ENCODE data around the gene ZSWIM6.

Gene ZSWIM6

DNA sequence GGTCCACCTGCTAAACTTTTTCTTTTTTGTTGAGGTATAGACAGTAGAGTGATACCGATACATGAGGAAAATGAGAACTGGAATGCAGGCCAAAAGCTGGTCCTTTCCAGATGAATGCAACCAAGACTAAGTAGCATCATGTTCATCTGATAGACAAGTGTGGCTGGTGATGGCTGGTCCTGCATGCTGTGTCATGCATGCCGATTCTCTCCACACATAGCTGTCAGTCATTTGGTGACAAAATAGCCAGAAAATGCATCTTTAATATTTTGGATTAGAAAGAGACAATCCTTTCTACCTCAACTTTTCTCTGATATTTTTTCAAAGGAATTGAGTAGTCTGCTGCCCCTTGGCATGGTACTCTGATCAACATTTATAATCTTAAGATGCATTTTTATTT lies 49.9 kb downstream of the ZSWIM6 start:
- no peak overlapping the region for H3K27ac Mint-ChIP-seq
- peaks cover 10% of the 10 kb centered on the region for H3K4me1 Mint-ChIP-seq (ENCODE audit: low read depth)
- H3K9me3 Mint-ChIP-seq = no peaks in the 10 kb centered on the region
- no peak overlapping the region for H3K4me3 Mint-ChIP-seq
- no peaks in the 10 kb centered on the region for H3K27me3 Mint-ChIP-seq
- intact Hi-C loops (cut with micrococcal nuclease) = loop anchor here (10.0 kb wide), 1 partner anchor 413 kb away; no protein-coding TSS in a partner anchor
- peaks cover 24% of the 10 kb centered on the region for H3K36me3 Mint-ChIP-seq (ENCODE audit: low read depth)

DNA sequence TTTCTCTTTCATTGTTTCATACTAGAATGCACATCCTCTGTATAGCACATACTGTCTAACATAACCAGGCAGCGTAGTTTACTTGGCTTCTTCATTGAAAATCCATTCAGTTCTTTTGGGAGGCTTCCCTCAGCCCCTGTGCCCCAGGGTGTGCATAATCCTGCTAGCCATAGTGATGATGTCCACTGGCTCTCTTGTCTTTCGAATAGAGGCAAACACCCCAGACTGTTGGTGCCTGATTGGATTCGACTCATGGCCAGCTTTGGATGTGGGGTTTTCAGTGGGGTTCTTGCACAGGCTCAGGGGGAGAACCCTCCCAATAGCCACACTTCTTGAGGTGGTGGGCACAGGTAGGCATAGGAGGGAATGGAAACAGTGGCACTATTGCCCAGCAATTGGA lies 53.6 kb downstream of the ZSWIM6 start:
- no peaks in the 10 kb centered on the region for H3K9me3 Mint-ChIP-seq
- intact Hi-C loops (cut with micrococcal nuclease) = loop anchor here (10.0 kb wide), 1 partner anchor 409 kb away; no protein-coding TSS in a partner anchor
- H3K36me3 Mint-ChIP-seq (ENCODE audit: low read depth) = peaks cover 15% of the 10 kb centered on the region

DNA sequence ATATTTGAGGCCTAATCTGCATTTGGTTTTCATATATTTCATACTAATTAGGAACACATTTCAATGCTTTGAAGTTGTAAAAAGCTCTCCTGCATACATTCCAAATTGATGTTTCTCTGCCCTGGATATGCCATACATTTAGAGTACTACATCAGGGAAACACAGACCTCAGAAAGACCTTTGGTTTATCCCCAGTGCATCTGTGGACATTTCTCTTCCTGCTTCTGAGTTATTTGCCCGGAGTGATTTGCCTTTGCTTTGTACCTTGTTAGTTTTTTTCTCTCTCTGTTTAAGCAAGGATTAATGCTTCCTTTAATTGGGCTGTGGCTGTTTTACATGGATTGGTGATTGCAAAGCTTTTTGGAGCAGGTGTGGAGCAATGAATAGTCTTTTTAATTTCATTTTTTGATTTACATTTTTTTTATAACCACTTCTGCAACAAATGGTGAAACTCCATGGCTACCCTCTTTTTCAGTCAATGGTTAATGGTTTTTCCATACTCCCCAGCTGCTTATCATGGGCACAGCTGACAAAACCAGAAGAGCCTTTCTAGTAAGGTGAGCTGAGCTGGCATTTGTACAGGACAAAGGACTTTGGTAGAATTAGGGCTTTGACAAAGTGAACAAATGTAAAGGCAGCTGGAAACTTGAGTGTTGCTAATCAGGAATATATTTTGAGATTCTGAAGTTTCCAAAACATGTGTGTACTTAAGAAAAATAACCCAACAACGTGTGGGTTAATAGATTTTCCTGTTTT lies 54.2 kb downstream of the ZSWIM6 start:
- H3K27ac Mint-ChIP-seq = no peak overlapping the region
- peaks cover 17% of the 10 kb centered on the region for H3K4me1 Mint-ChIP-seq (ENCODE audit: low read depth)
- intact Hi-C loops (cut with micrococcal nuclease) = loop anchor here (10.0 kb wide), 1 partner anchor 409 kb away; no protein-coding TSS in a partner anchor
- H3K27me3 Mint-ChIP-seq = no peaks in the 10 kb centered on the region
- H3K9me3 Mint-ChIP-seq = no peaks in the 10 kb centered on the region
- H3K4me3 Mint-ChIP-seq = no peak overlapping the region
- peaks cover 21% of the 10 kb centered on the region for H3K36me3 Mint-ChIP-seq (ENCODE audit: low read depth)

More for the DNA sequence above, 53.6 kb downstream of the ZSWIM6 start:
- H3K27me3 Mint-ChIP-seq = no peaks in the 10 kb centered on the region
- no peak overlapping the region for H3K4me3 Mint-ChIP-seq
- peaks cover 14% of the 10 kb centered on the region for H3K4me1 Mint-ChIP-seq (ENCODE audit: low read depth)
- H3K27ac Mint-ChIP-seq = no peak overlapping the region

DNA sequence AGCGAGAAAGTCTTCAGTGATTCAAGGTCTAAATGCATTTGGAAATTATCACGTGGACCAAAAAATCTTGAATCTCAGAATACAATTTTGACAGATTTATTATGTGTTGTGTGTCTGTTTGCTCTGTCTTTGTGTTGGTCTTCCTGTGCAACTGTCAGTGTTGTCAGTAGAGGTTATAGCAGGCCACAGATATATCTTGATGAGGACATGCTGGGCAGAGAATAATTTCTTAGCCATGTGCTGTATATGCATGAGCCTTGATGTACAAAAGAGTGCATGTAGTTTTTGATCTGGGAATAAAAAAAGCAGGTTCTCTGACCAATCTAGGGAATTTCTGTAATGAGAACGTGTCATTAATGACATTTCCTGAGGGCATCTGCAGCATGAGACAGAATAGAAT lies 57.6 kb downstream of the ZSWIM6 start:
- no peak overlapping the region for H3K27ac Mint-ChIP-seq
- no peaks in the 10 kb centered on the region for H3K27me3 Mint-ChIP-seq
- no peak overlapping the region for H3K4me3 Mint-ChIP-seq
- H3K9me3 Mint-ChIP-seq = no peaks in the 10 kb centered on the region
- intact Hi-C loops (cut with micrococcal nuclease) = loop anchor here (10.0 kb wide), 1 partner anchor 405 kb away; no protein-coding TSS in a partner anchor
- H3K4me1 Mint-ChIP-seq (ENCODE audit: low read depth) = peaks cover 35% of the 10 kb centered on the region
- peaks cover 28% of the 10 kb centered on the region for H3K36me3 Mint-ChIP-seq (ENCODE audit: low read depth)

DNA sequence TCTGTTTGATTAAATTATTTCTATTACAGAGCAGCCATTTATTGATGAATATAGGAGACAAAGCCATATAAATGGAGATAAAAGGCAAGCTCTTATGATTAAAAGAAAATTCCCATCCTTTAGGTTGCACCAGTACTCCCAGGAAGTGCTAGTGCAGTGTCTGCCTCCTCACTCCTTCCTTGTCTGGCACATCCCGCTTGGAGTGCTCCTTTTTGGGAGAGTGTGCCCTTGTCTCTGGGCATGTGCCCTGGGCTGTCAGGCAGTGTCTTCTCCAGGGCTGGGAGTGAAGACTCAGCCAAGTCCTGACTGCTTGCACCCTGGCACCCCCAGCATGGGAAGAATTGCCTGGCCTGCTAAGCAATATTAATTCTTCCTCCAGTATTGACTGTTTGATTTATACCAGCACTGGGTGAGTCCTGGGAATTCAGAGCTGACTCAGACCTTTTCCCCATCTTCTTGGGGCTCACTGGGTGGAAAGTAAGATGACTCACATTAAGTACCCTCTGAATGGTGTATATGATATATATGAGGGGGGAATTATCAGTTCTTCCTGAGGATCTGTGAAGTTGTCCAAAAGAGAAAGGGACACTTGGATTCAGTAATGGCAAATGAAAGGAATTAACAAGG lies 62.1 kb downstream of the ZSWIM6 start:
- Mint-ChIP-seq H3K4me3 (no peak overlapping the region), H3K9me3 (no peaks in the 10 kb centered on the region), H3K27ac (no peak overlapping the region), H3K27me3 (no peaks in the 10 kb centered on the region), H3K4me1 (ENCODE audit: low read depth) (peaks cover 46% of the 10 kb centered on the region), H3K36me3 (ENCODE audit: low read depth) (peaks cover 32% of the 10 kb centered on the region)
- intact Hi-C loops (cut with micrococcal nuclease) = no loop called here

DNA sequence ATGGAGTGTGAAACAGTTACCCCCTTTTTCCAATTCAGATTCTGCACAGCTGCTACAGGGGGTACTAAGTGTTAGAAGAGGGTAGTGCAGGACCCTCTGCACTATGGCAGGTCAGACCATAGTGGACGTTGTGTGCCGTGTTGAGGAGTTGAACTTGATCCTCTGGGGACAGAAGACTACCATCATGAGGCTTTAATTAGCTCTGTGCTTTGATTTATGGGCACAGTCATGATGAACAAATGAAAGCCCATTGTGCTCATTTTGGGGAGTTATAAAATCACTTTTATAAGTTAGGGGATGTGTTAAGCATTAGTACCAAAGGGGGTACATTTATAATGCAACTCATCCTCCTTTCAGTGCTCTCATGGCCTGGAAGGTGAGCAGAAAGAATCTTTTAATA lies 62.7 kb downstream of the ZSWIM6 start:
- Mint-ChIP-seq H3K27me3 (no peaks in the 10 kb centered on the region), H3K4me1 (ENCODE audit: low read depth) (peaks cover 49% of the 10 kb centered on the region), H3K27ac (no peak overlapping the region), H3K9me3 (no peaks in the 10 kb centered on the region), H3K36me3 (ENCODE audit: low read depth) (peaks cover 32% of the 10 kb centered on the region), H3K4me3 (no peak overlapping the region)
- intact Hi-C loops (cut with micrococcal nuclease) = no loop called here

DNA sequence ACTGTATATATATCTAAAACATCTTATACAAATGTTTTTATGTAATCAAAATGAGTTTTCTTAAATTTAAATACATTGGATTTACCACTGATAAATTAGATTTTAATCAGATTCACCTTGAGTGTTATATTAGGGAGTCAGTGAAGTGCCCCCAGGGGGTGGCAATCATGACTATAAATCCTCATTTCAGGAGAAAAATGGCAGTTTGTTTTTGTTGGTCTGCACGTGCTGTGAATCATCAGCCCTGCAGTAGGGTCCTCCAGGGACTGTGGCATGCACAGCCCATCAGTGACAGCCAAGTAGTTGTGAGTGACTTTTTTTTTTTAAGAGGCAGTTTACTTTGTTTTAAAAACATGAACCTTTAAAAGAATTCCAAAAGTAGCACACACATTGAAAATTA lies 65.2 kb downstream of the ZSWIM6 start:
- H3K27me3 Mint-ChIP-seq = no peaks in the 10 kb centered on the region
- intact Hi-C loops (cut with micrococcal nuclease) = no loop called here
- no peak overlapping the region for H3K4me3 Mint-ChIP-seq
- H3K36me3 Mint-ChIP-seq (ENCODE audit: low read depth) = peaks cover 15% of the 10 kb centered on the region
- H3K4me1 Mint-ChIP-seq (ENCODE audit: low read depth) = peaks cover 58% of the 10 kb centered on the region
- H3K27ac Mint-ChIP-seq = no peak overlapping the region
- H3K9me3 Mint-ChIP-seq = no peaks in the 10 kb centered on the region

DNA sequence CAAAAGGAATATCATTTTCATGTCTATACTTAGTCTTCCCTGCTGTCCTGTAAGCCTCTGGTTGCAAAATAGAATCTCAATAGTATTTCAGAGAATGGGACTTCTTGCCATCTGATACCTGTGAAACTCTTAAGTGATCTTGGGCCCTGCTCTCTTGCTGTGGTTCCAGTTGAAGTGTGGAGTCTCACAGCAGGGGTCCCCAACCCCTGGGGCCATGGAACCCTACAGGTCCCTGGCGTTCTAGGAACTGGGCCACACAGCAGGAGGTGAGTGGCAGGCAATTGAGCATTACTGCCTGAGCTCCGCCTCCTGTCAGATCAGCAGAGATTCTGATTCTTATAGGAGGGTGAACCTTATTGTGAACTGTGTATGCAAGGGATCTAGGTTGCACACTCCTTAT lies 65.9 kb downstream of the ZSWIM6 start:
- H3K4me1 Mint-ChIP-seq (ENCODE audit: low read depth) = peaks cover 62% of the 10 kb centered on the region
- intact Hi-C loops (cut with micrococcal nuclease) = no loop called here
- H3K36me3 Mint-ChIP-seq (ENCODE audit: low read depth) = peaks cover 11% of the 10 kb centered on the region
- no peaks in the 10 kb centered on the region for H3K27me3 Mint-ChIP-seq
- no peak overlapping the region for H3K4me3 Mint-ChIP-seq
- H3K9me3 Mint-ChIP-seq = no peaks in the 10 kb centered on the region
- H3K27ac Mint-ChIP-seq = no peak overlapping the region

DNA sequence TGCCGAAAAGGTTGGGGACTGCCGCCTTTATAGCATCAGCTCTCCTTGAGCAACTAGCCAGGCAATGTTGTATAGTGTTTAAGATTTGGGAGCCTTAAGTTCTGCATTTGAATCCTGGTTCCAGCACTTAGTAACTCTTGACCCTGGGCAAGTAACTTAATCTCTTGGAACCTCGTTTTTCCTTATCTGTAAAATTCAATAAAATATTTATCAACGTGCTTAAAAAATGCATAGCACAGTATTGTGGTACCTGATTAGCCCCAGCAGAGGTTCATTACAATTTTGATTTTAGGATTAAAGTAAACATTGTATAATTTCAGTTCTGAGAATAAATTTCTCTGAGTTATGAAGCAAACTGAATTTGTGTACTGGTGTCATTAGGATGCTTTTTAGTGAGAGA lies 66.4 kb downstream of the ZSWIM6 start:
- Mint-ChIP-seq H3K27ac (no peak overlapping the region), H3K9me3 (no peaks in the 10 kb centered on the region), H3K36me3 (ENCODE audit: low read depth) (peaks cover 11% of the 10 kb centered on the region), H3K4me3 (no peak overlapping the region), H3K27me3 (no peaks in the 10 kb centered on the region), H3K4me1 (ENCODE audit: low read depth) (peaks cover 67% of the 10 kb centered on the region)
- intact Hi-C loops (cut with micrococcal nuclease) = no loop called here

DNA sequence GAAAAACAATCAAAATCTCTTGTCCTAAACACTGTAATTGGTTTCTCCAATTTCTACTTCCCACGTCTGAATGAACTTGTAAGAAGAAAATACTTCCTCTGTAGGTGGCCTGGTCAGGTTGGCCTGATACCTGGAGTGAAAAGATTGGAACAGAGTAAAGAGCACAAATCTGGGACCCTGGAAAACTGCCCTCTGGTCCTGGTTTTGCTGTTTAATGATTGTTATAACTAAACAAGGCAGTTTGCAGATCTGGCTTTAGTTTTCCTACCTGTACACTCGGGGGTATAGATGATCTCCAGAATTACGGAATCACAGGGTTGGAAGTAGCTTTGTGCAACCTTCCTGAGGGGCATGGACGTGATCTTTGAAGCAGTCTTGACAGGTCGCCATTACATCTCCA lies 67.6 kb downstream of the ZSWIM6 start:
- H3K4me1 Mint-ChIP-seq (ENCODE audit: low read depth) = peaks cover 66% of the 10 kb centered on the region
- H3K27me3 Mint-ChIP-seq = no peaks in the 10 kb centered on the region
- H3K9me3 Mint-ChIP-seq = no peaks in the 10 kb centered on the region
- no peak overlapping the region for H3K4me3 Mint-ChIP-seq
- H3K36me3 Mint-ChIP-seq (ENCODE audit: low read depth) = peaks cover 11% of the 10 kb centered on the region
- no peak overlapping the region for H3K27ac Mint-ChIP-seq
- intact Hi-C loops (cut with micrococcal nuclease) = loop anchor here (5.0 kb wide), 1 partner anchor 38 kb away; no protein-coding TSS in a partner anchor

DNA sequence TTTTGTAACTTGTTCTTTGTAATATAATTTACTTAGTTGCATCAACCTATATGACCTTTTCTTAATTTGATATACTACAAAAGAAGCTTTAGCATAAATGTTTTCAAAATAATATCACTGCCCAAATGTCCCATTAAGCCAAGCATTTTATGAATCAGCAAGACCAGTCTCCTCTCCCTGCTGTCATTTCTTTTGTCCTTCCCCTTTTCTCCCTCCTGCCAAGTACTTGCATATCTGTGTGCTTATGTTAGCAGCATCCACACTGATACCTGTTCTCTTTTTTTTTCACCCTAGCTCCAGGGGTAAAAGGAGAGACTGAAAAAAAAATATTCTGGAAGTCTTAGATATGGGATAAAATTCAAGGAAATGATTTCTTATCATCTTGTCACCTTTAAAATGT lies 69.7 kb downstream of the ZSWIM6 start:
- Mint-ChIP-seq H3K27ac (no peak overlapping the region), H3K27me3 (no peaks in the 10 kb centered on the region), H3K4me1 (ENCODE audit: low read depth) (peaks cover 56% of the 10 kb centered on the region), H3K36me3 (ENCODE audit: low read depth) (peaks cover 11% of the 10 kb centered on the region), H3K4me3 (no peak overlapping the region), H3K9me3 (no peaks in the 10 kb centered on the region)
- intact Hi-C loops (cut with micrococcal nuclease) = loop anchor here (5.0 kb wide), 1 partner anchor 36 kb away; no protein-coding TSS in a partner anchor

DNA sequence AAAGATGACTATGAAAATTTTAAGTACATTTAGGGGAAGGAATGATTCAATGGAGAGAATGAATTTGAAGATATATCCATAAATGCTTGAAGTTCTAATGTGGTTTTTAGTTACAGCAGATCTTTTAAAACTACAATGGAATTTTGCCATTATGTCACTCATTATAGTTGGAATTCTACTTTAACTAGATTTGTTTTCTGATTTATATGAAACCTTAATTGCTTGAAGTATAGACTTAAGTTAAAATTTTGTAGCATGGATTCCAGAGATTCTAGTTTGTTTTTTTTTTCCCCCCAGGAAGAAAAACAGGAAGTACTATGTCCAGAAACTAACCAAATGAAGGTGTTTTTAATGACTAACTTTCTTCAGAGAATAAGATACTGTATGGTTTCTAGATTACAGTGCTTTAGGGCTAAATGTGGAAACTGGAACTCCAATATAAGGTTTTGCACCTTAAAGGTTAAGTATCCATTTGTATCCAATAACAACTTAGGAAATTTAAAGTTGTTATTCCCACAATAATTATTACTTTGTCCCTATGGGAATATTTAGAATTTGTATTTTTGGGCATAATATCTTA lies 70.3 kb downstream of the ZSWIM6 start:
- Mint-ChIP-seq H3K27me3 (no peaks in the 10 kb centered on the region), H3K27ac (no peak overlapping the region), H3K9me3 (no peaks in the 10 kb centered on the region), H3K4me1 (ENCODE audit: low read depth) (peaks cover 56% of the 10 kb centered on the region), H3K36me3 (ENCODE audit: low read depth) (peaks cover 11% of the 10 kb centered on the region), H3K4me3 (no peak overlapping the region)
- intact Hi-C loops (cut with micrococcal nuclease) = loop anchor here (5.0 kb wide), 1 partner anchor 35 kb away; no protein-coding TSS in a partner anchor

DNA sequence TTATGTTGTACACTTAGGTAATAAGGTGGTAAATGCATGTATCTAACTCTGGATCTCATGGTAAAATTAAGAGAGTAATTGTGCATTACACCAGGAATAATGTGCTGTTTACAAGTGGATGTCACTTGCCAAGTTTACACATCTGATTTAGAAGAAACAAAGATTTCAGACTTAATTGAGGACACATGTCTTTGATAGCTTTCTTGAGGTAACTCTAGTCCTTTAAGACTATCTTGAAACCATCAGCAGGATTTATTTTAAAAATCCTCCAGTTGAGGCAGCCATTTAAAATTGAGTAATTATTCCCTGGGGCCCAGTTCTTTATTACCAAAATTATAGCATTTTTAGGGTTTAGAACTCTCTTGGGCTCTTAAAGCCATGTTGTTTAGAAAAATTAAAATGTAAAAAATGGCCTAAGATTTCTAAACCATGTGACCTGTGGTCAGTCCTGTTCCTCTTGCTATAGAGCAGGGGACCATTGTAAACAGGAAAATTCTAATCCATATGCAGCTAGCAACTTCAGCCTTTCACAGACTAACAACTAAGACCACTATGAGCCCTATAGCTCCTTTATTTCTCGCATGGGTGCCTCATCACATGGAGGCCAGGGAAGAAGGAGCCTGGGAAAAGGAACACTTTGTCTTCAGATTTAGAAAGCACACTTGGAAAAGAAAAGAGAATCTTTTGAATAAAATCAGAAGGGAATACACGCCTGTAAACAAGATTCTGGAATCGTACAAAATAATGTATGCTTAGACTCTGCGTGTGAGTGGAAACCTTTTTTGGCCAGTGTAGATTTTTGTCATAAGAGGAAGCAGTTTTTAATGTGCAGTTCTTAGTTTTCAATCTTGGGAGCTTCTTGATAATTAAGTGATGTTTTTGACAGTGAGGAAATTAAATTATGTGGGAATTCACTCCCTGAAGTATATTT lies 71.2 kb downstream of the ZSWIM6 start:
- H3K4me3 Mint-ChIP-seq = no peak overlapping the region
- H3K27ac Mint-ChIP-seq = no peak overlapping the region
- H3K36me3 Mint-ChIP-seq (ENCODE audit: low read depth) = peaks cover 11% of the 10 kb centered on the region
- peaks cover 57% of the 10 kb centered on the region for H3K4me1 Mint-ChIP-seq (ENCODE audit: low read depth)
- no peaks in the 10 kb centered on the region for H3K9me3 Mint-ChIP-seq
- H3K27me3 Mint-ChIP-seq = no peaks in the 10 kb centered on the region
- intact Hi-C loops (cut with micrococcal nuclease) = loop anchor here (5.0 kb wide), 1 partner anchor 34 kb away; no protein-coding TSS in a partner anchor

Measured in dendritic cell treated with granulocyte-macrophage colony-stimulating factor and Interleukin-4, amounts not matched to agents 40 ng/mL and 50 ng/mL, for 4 days (primary cell).